Measurements from ENCODE around the gene CPNE5.

Gene CPNE5

DNA sequence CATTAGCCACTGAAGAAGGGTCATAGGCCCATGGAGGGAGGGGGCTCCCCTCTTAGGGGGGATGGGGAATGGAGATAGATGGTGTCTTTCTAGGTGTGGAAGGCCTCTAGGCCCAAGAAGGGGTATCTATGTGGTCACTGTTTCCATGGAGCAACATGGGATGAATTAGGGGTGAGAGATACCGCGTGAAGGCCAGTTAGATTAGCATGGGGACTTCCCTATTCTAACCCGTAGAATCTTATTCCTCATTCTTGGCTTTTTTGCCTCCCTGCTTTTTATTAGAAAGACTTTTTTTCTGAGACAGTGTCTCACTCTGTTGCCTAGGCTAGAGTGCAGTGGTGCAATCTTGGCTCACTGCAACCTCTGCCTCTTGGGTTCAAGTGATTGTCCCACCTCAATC lies 138.4 kb downstream of the CPNE5 start:
- DNase-seq, result no peak
- Histone ChIP-seq H3K4me3 (ENCODE audit: low read depth, low read length) (no peak overlapping the region), H3K36me3 (no peaks in the 10 kb centered on the region), H3K4me1 (no peaks in the 10 kb centered on the region), H3K27me3 (no peaks in the 10 kb centered on the region), H3K9me3 (no peaks in the 10 kb centered on the region)
- TF ChIP-seq, protein P1, sequence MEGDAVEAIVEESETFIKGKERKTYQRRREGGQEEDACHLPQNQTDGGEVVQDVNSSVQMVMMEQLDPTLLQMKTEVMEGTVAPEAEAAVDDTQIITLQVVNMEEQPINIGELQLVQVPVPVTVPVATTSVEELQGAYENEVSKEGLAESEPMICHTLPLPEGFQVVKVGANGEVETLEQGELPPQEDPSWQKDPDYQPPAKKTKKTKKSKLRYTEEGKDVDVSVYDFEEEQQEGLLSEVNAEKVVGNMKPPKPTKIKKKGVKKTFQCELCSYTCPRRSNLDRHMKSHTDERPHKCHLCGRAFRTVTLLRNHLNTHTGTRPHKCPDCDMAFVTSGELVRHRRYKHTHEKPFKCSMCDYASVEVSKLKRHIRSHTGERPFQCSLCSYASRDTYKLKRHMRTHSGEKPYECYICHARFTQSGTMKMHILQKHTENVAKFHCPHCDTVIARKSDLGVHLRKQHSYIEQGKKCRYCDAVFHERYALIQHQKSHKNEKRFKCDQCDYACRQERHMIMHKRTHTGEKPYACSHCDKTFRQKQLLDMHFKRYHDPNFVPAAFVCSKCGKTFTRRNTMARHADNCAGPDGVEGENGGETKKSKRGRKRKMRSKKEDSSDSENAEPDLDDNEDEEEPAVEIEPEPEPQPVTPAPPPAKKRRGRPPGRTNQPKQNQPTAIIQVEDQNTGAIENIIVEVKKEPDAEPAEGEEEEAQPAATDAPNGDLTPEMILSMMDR (IDR thresholded peaks at IDR 0.05; ENCODE audit: low read depth, low read length), result no peak

DNA sequence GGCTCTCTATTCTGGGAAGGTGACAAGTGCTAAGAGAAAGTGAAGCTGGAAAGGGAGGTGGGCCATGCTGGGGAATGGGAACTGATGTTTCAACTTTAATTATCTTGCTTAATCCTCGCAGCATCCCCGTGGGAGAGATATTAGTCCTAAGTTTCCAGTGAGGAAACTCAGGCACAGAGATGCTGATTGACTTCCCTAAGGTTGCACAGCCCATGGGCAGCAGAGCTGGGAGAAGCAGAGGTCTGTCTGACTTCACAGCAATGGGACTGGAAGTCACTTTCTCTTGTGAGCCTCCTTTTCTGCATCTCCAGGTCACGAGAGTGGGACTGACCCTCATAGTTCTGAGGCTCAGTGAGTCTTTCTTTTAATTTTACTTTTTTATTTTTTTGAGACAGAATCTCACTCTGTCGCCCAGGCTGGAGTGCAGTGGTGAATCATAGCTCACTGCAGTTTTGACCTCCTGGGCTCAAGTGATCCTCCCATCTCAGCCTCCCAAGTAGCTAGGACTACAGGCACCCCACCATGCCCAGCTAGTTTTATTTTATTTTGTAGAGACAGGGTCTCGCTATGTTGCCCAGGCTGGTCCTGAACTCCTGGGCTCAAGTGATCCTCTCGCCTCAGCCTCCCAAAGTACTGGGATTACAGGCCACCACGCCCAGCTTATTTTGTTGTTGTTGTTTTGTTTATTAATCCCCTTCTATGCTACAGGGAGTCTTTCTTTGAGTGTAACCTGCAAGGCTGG lies 139.0 kb downstream of the CPNE5 start:
- Histone ChIP-seq H3K4me1 (no peaks in the 10 kb centered on the region), H3K9me3 (no peaks in the 10 kb centered on the region), H3K27me3 (no peaks in the 10 kb centered on the region), H3K4me3 (ENCODE audit: low read depth, low read length) (no peak overlapping the region), H3K36me3 (no peaks in the 10 kb centered on the region)
- no peak for DNase-seq
- TF ChIP-seq, protein P1 (IDR thresholded peaks at IDR 0.05; ENCODE audit: low read depth, low read length), result no peak

DNA sequence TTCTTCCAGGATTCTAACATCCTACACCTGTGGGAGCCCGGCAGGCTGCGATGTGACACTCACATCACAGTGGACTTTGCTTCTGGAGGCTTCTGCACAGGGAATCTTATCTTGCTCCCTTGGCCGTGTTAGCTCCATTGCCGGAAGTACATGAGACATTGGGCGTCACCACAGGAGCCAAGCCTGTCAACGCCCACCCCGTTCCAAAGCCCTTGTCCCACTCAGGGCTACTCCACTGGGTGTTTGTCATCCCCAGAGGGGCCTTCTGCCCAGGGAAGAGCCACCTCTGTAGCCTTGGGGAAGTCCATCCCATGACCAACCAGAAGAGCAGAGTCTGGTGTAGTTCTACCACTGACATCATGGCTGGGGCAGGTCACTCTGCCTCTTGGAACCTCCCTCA lies 139.9 kb downstream of the CPNE5 start:
- Histone ChIP-seq H3K27me3 (no peaks in the 10 kb centered on the region), H3K4me3 (ENCODE audit: low read depth, low read length) (no peak overlapping the region), H3K4me1 (no peaks in the 10 kb centered on the region), H3K9me3 (no peaks in the 10 kb centered on the region), H3K36me3 (no peaks in the 10 kb centered on the region)
- DNase-seq, result no peak
- TF ChIP-seq, protein P1 (IDR thresholded peaks at IDR 0.05; ENCODE audit: low read depth, low read length), result no peak

DNA sequence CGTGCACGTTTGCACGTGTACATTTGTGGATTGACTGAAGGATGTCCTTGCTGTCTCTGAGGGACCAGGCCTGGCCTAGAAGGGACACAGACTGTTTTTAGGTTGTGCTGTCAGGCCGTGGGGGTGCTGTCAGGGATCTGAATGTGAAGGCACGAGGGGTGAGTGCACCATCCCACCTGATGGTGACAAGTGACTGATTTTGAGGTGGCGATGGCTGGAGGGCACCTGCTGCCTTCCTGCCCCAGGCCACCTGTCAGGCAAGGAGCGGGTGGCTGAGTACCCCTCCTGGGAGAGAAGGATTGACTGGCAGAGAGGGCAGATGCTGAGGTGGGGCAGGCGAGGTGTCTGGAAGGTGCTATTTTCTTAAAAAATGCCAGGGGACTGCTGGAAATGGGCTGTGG lies 140.4 kb downstream of the CPNE5 start:
- Histone ChIP-seq H3K27me3 (no peaks in the 10 kb centered on the region), H3K36me3 (no peaks in the 10 kb centered on the region), H3K4me3 (ENCODE audit: low read depth, low read length) (no peak overlapping the region), H3K9me3 (no peaks in the 10 kb centered on the region), H3K4me1 (no peaks in the 10 kb centered on the region)
- TF ChIP-seq, protein P1 (IDR thresholded peaks at IDR 0.05; ENCODE audit: low read depth, low read length), result no peak
- DNase-seq, result no peak

DNA sequence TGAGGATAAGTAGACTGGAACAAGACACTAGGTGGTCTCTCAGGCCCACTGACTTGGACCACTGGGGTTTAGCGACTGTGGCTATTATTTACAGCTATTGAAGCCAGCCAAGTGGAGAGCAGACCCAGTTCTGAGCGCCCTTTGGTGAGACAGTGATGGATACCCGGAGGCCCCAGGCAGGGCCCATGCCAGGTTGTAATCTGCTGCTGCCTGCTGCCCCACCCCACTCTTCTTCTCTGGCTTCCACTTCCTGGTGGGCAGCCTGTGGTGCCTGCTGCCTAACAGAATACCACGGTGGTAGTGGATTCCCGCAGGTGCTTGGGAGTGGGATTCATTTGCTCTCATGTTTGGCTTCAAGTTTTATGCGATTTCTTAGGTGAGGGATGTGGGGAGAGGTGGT lies 141.0 kb downstream of the CPNE5 start:
- H3K9me3 ChIP-seq, result no peaks in the 10 kb centered on the region
- H3K4me3 ChIP-seq (ENCODE audit: low read depth, low read length), result no peak overlapping the region
- TF ChIP-seq, protein P1 (IDR thresholded peaks at IDR 0.05; ENCODE audit: low read depth, low read length), result no peak
- H3K36me3 ChIP-seq, result no peaks in the 10 kb centered on the region
- no peaks in the 10 kb centered on the region for H3K27me3 ChIP-seq
- no peaks in the 10 kb centered on the region for H3K4me1 ChIP-seq
- DNase-seq, result no peak

DNA sequence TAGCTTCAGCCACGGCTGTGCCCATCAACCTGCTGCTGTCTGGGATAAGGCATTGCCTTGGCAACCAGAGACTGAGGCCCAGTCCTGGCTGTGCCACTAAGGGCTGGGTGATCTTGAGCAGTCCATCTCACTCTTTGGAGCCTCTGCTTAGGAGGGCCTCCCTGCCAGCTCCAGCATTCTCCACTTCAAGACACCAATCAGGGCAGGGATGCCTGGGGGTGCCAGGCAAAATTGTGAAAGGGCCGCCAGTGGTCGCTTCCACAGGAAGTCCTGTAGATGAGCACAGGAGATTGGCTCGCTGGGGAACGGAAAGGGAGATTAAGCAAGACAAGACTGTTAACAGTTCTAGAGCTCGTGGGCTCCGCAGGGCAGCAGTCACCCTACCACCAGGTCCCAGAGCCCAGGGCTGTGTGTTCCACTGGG lies 141.8 kb downstream of the CPNE5 start, which contains the start of gene RAB44:
Gene RAB44 (plus strand): TSS at position 346 of the 423 bp plus-strand sequence. CDS start 6,410 bp downstream, outside the sequence.
- Histone ChIP-seq H3K36me3 (no peaks in the 10 kb centered on the region), H3K9me3 (no peaks in the 10 kb centered on the region), H3K27me3 (no peaks in the 10 kb centered on the region), H3K4me3 (ENCODE audit: low read depth, low read length) (no peak within 1 kb of the TSS), H3K4me1 (no peaks in the 10 kb centered on the region)
- TF ChIP-seq, protein P1 (IDR thresholded peaks at IDR 0.05; ENCODE audit: low read depth, low read length), result no peak
- no peak for DNase-seq
